Mesodermal cell (in vitro differentiated cells): Measurements from ENCODE around the gene ACTL6B.

Experiments
- H3K27ac ChIP-seq: 2 replicates; pipeline ENCODE4 v1.7.0; 2013; ENCODE audit warnings: mild to moderate bottlenecking, low read depth, low read length, moderate library complexity; ENCODE audit not compliant: severe bottlenecking
- H3K36me3 ChIP-seq: 2 replicates; pipeline ENCODE4 v1.7.1; 2013; ENCODE audit warnings: mild to moderate bottlenecking, low read length, moderate library complexity; ENCODE audit not compliant: control insufficient read depth, insufficient read depth
- H3K4me1 ChIP-seq: one replicate; pipeline ENCODE4 v1.7.1; 2013; ENCODE audit warnings: mild to moderate bottlenecking, low read length; ENCODE audit not compliant: insufficient read depth, control insufficient read depth, poor library complexity, severe bottlenecking
- H3K4me3 ChIP-seq: 2 replicates; pipeline ENCODE4 v1.7.0; 2013; ENCODE audit warnings: low read length, control low read depth, mild to moderate bottlenecking; ENCODE audit not compliant: insufficient read depth, poor library complexity, severe bottlenecking; ENCODE audit errors: extremely low read depth
- H3K9me3 ChIP-seq: 2 replicates; pipeline ENCODE4 v1.7.1; 2013; ENCODE audit warnings: mild to moderate bottlenecking, low read length, moderate library complexity; ENCODE audit not compliant: control insufficient read depth
- WGBS, 2 experiments: methylation state at CpG; one replicate each; pipeline ENCODE4 v1.1.5; 2013; ENCODE audit warnings: missing lambda C conversion rate in 2 of 2; ENCODE audit not compliant: insufficient coverage in 2 of 2; 5-methylcytosine and 5-hydroxymethylcytosine counted together

Gene ACTL6B

GRCh38 chr7:100683659-100684533 lies 27.6 kb upstream of the ACTL6B start:
- peaks cover 97% of the 10 kb centered on the region for H3K36me3 ChIP-seq
- H3K9me3 ChIP-seq = no peaks in the 10 kb centered on the region
- no peak overlapping the region for H3K27ac ChIP-seq
- peaks cover 22% of the 10 kb centered on the region for H3K4me1 ChIP-seq
- WGBS, 2 experiments = 96% methylated on average over 29 of the region's 37 CpGs
- no peak overlapping the region for H3K4me3 ChIP-seq

GRCh38 chr7:100682991-100683658 lies 26.9 kb upstream of the ACTL6B start:
- H3K36me3 ChIP-seq = peaks cover 97% of the 10 kb centered on the region
- no peaks in the 10 kb centered on the region for H3K9me3 ChIP-seq
- H3K4me3 ChIP-seq = no peak overlapping the region
- WGBS, 2 experiments = 92 to 97% methylated on average over 23 to 26 of the region's 28 CpGs
- H3K4me1 ChIP-seq = peaks cover 22% of the 10 kb centered on the region
- no peak overlapping the region for H3K27ac ChIP-seq

DNA sequence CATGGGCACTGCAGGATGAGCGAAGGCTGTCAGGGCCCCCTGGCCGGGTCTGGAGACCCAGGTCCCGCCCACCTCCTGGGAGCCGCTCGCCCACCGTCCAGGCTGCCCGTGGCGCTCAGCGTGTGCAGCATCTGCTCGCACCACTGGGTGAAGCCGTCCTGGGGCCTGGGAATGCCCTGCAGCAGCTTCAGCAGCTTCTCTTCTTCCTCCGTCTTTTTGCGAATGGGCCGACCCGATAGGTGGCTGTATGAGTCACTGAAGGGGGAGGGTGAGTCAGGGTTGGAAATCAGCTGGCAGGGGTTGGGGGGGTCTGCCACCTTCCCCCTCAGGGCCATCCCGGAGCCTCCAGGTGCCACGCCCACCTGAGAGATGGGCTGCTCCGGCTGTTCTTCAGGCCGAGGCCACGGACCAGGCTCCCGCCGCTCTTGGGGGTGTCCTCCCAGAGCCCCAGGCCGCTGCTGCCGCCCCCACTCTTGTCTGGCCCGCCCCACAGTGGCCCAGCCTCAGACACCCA lies 26.0 kb upstream of the ACTL6B start:
- no peaks in the 10 kb centered on the region for H3K9me3 ChIP-seq
- H3K4me1 ChIP-seq = peaks cover 17% of the 10 kb centered on the region
- WGBS, 2 experiments = 86% methylated on average over 14 to 21 of the region's 25 CpGs
- no peak overlapping the region for H3K4me3 ChIP-seq
- peaks cover 97% of the 10 kb centered on the region for H3K36me3 ChIP-seq
- no peak overlapping the region for H3K27ac ChIP-seq

DNA sequence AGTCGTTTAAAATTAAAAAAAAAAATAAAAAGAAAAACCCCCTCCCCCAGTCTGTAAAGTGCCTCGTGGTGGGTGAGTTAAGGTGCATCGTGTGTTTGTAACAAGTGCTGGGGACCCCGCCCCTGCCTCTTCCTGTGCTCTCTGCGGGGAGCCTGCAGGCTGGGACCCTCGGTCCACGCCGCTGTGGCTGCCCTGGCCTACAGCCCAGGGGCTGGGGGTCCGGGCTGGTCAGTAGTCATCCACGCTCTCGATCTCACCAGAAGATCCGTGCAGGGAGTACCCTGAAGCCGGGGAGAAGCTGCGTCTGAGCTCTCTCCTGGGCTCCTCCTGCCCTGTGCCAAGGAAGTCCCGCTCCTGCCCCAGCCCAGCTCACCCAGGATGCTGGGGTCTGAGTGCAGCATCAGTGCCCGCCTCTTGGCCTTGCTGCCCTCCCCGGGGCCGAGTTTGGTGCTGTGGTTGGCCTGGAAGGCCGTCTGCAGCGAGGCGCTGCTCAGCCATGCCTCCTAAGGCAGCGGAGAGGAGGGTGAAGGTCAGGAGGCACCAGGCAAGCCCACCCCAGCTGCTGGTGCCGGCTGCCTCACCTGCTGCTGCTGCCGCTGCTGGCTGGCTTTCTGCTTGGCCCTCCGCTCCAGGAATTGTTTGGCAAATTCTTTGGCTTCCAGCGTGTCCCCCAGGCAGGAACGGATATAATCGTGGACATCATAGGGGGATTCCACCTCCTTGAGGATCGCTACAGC lies 25.4 kb upstream of the ACTL6B start:
- WGBS, 2 experiments = 94 to 96% methylated on average over 24 to 26 of the region's 29 CpGs
- peaks cover 17% of the 10 kb centered on the region for H3K4me1 ChIP-seq
- H3K27ac ChIP-seq = no peak overlapping the region
- peaks cover 97% of the 10 kb centered on the region for H3K36me3 ChIP-seq
- H3K9me3 ChIP-seq = no peaks in the 10 kb centered on the region
- H3K4me3 ChIP-seq = no peak overlapping the region

DNA sequence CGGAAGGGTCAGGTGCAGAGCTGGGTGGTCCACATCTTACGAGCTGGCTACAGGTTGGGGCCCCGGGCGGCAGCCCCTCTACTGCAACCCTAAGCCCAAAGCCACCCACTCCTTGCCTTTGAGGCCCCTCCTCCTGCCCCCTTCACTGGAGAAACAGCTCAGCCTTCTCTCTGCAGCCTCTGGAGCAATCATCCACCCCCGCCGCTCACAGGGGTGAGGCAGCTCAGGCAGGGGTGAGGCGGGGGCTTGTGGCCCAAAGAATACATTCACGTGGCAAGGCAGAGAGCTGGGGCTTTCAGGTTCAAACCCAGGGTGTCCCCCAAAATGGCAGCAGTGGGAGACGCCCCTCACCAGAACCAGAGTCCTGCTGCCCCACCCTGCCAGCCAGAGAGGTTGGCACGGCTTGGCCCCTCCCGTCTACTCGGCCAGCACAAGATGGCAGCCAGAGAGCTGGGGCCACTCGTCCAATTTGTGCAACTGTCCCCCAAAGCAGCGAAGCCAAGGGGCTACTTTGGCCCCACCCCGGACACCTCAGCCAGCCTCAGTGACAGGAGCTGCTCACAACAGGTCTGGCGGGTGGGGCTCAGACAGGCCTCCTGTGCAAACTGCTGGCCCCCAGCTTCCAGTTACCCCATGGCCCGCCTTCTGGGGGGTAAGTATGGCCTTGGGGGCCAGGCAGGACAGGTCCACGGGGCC lies 24.5 kb upstream of the ACTL6B start:
- peak overlapping the region; percentile 23 for H3K27ac ChIP-seq
- H3K36me3 ChIP-seq = peaks cover 93% of the 10 kb centered on the region
- 90 to 92% methylated on average over 13 to 17 of the region's 18 CpGs for WGBS, 2 experiments
- peaks cover 17% of the 10 kb centered on the region for H3K4me1 ChIP-seq
- no peaks in the 10 kb centered on the region for H3K9me3 ChIP-seq
- H3K4me3 ChIP-seq = no peak overlapping the region

DNA sequence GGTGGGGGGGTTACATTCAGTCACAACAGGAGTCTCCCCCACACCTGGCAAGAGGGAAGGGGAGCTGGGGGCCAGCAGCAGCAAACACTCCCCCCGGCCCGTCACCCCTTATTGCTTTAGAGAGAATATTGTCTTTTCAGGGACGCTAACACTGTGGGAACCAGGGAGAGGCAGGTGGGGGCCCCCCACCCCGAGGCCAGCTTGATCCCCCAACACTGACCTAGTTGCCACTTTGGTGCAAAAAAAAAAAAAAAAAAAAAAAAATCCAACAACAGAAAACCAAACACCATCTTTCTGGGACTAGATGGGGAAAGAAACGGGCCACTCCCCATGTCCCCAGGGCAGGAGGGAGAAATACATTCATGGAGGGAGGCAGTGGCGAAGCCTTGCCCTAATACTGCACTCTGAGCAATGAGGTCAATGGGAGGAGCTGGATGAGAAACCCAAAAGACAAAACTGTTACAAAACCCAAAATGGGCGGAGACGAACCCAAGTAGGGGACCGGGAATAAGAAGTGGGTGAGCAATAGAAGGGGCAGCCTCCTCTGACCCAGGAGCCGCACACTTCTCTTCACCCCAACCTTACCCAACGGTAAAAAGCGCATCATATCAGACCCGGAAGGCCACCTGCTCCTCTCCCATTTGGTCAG lies 23.8 kb upstream of the ACTL6B start:
- peak overlapping the region; percentile 23 for H3K27ac ChIP-seq
- no peaks in the 10 kb centered on the region for H3K9me3 ChIP-seq
- H3K36me3 ChIP-seq = peaks cover 86% of the 10 kb centered on the region
- H3K4me1 ChIP-seq = peaks cover 17% of the 10 kb centered on the region
- H3K4me3 ChIP-seq = no peak overlapping the region
- WGBS, 2 experiments = 100% methylated on average over 4 to 6 of the region's 13 CpGs

DNA sequence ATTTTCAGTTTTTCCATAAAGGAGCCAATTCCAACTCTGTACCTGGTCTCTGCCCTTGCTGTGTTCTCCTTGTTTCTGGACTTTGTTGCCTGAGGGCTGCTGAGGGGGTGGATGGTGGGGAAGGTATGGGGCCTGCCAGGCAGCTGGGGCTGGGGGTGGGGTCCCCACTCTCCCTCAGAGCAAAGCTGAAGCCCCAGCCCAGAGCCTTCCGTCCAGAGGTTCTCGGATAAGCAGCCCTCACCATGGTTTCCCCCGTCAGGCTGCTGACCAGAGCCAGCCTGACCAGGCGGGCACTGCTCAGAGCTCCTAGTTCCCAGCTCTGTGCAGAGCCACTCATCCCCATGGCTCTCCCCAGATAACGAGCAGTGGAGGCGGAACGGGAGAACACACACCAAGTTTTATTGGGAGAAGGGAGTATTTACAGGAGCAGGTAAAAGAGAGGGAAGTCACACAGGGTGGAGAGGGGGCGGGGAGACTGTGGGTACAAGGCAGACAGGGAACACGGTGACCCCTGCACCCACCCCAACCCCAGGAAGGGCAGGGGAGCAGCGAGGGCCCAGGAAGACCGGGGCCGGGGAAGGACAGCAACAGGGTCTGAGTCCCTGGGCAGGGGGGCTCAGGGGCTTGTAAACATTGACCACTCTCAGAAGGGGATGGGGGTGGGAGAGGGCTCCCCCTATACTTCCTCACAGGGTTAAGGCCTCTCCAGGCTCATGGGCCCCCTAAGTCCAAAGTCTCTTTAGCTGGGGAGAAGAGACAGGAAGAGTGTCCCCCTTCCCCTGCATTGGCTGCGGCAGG lies 23.1 kb upstream of the ACTL6B start:
- Histone ChIP-seq H3K9me3 (no peaks in the 10 kb centered on the region), H3K27ac (peak overlapping the region; percentile 10), H3K36me3 (peaks cover 80% of the 10 kb centered on the region), H3K4me1 (peaks cover 17% of the 10 kb centered on the region), H3K4me3 (no peak overlapping the region)
- 86 to 94% methylated on average over 6 to 7 of the region's 13 CpGs for WGBS, 2 experiments

DNA sequence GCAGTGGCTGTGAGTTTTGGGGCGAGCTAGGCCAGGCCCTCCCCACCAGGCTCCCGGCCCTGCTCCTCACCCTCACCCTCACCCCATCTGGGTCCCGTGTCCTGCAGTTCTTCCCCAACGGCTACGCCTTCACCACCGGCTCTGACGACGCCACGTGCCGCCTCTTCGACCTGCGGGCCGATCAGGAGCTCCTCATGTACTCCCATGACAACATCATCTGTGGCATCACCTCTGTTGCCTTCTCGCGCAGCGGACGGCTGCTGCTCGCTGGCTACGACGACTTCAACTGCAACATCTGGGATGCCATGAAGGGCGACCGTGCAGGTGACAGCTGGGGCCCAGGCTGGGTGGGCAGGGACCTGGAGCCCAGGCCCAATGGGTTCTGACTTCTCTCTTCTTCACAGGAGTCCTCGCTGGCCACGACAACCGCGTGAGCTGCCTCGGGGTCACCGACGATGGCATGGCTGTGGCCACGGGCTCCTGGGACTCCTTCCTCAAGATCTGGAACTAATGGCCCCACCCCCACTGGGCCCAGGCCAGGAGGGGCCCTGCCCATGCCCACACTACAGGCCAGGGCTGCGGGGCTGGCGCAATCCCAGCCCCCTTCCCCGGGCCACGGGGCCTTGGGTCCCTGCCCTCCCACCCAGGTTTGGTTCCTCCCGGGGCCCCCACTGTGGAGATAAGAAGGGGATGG lies 22.2 kb upstream of the ACTL6B start:
- Histone ChIP-seq H3K27ac (no peak overlapping the region), H3K9me3 (no peaks in the 10 kb centered on the region), H3K36me3 (peaks cover 71% of the 10 kb centered on the region), H3K4me3 (no peak overlapping the region), H3K4me1 (peaks cover 17% of the 10 kb centered on the region)
- WGBS, 2 experiments = 96% methylated on average over 30 of the region's 35 CpGs
